Measurements from ENCODE around the gene PRSS38.

PRSS38 gene

DNA sequence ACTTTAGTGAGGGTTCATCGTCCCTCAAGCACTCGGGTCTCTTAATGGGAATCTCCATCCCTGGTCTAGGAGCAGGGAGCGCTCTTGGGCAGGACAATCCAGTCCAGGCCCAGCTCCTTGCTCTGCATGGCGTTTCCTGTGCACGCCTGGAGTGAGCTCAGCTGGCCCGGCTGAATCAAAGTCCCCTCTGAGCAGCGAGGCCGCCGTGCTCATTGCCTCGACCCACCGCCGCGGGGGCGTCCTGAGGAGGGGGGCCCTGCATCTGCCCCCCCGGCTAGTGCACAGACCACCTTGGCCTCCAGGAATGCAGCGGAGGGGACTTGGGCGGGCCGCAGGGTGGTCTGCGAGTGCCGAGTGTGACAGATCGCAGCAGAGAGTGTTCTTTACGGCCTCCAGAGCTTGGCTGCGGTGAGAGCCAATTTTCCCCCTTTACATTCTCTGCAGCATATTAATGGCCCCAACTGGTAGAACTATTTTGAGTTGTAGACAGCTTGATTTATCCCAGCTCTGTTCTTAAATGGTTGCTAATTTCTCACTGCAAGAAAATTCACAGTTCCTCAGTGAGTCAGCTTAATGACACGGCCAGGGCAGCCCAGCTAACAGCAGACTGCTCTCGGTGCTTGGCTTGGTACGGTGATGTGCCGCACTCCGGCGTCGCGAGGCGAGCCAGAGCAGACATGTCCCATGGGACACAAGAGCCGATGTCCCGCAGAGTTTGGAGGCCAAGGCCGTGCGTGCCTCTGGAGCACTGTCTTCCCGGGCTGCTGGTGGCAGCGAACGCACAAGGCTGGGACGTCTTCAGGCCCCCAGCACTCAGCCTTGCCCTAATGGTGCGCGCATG lies 40.4 kb upstream of the PRSS38 start:
- TF ChIP-seq, protein P1, sequence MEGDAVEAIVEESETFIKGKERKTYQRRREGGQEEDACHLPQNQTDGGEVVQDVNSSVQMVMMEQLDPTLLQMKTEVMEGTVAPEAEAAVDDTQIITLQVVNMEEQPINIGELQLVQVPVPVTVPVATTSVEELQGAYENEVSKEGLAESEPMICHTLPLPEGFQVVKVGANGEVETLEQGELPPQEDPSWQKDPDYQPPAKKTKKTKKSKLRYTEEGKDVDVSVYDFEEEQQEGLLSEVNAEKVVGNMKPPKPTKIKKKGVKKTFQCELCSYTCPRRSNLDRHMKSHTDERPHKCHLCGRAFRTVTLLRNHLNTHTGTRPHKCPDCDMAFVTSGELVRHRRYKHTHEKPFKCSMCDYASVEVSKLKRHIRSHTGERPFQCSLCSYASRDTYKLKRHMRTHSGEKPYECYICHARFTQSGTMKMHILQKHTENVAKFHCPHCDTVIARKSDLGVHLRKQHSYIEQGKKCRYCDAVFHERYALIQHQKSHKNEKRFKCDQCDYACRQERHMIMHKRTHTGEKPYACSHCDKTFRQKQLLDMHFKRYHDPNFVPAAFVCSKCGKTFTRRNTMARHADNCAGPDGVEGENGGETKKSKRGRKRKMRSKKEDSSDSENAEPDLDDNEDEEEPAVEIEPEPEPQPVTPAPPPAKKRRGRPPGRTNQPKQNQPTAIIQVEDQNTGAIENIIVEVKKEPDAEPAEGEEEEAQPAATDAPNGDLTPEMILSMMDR (IDR thresholded peaks at IDR 0.05; ENCODE audit: low read depth, low read length): no peak
- DNase-seq (ENCODE audit: extremely low read depth, low read depth): no peak

DNA sequence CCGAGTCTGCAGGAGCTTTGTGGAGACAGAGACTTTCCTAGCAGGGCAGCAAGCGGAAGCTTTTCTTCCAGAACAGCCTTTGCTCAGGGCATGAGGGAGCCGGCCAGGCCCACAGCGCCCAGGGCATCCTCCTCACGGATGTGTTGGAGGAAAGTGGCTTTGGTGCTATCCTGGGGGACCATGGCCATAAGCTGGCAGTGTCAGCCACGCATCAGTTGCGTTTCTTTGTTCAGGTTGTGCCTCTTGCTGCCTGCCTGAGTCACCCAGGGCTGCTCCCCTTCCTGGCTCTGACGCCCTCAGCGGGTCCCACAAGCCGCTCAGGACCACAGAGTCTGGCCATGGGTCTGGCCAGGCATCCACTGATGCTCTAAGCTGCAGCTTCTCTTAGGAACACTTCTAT lies 39.6 kb upstream of the PRSS38 start:
- no peak for DNase-seq (ENCODE audit: extremely low read depth, low read depth)
- TF ChIP-seq, protein P1 (IDR thresholded peaks at IDR 0.05; ENCODE audit: low read depth, low read length): no peak

DNA sequence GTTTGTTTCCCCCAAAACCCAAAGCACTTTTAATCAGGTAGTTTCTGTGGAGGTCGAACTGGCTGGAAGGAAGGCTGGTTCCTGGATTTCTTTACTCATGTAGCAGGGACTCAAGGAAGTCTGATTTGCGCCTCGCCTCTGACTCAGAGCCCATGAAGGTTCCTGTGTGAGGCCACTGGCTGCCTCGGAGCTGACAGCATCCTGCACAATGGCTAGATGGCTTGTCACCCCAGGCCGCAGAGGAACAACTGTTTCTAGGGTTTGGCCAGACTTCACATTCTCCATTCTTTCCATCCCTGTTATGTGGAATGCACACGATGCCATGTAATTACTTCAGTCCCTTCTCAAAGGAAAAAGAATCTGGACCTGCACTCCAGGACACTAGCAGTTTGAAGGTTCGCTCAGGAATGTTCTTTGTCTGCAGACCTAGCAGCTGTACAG lies 39.1 kb upstream of the PRSS38 start:
- TF ChIP-seq, protein P1 (IDR thresholded peaks at IDR 0.05; ENCODE audit: low read depth, low read length): no peak
- no peak for DNase-seq (ENCODE audit: extremely low read depth, low read depth)

DNA sequence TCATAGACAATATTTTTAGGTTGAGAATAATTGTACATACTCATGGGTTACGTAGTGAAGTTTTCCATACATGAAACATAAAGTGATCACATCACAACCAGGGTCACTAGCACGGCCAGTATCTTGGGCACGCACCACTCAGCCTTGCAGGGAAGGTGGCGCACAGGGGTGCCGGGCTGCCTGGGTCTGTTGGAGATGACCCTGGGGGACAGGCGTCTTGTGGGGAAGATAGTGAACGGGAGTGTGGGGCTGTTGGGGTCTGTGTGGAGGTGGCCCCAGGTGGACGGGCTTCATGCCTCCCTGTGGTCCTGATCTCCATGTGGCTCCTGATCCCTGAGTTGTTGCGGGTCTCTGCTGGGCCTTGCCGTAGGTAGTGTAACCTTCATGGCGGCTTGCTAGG lies 38.3 kb upstream of the PRSS38 start:
- DNase-seq (ENCODE audit: extremely low read depth, low read depth): no peak
- TF ChIP-seq, protein P1 (IDR thresholded peaks at IDR 0.05; ENCODE audit: low read depth, low read length): no peak

DNA sequence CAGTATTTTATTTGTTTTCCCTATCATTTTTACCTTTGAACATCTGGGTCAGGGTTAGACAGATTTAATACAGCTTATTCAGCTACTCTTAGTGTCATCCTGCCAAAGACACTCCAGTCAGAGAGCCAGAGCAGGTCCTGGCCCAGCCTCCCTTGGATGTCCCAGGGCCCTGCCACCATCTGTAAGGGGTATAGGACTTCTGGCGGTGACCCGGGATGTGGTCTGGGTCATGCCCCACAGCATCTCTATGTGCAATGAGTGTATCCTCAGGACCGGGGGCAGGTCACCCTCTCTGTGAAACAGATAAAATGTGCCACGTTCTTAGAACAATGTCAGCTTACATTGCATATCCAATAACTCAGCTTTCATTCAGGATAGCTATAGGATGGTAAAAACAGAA lies 37.8 kb upstream of the PRSS38 start:
- no peak for DNase-seq (ENCODE audit: extremely low read depth, low read depth)
- TF ChIP-seq, protein P1 (IDR thresholded peaks at IDR 0.05; ENCODE audit: low read depth, low read length): no peak

DNA sequence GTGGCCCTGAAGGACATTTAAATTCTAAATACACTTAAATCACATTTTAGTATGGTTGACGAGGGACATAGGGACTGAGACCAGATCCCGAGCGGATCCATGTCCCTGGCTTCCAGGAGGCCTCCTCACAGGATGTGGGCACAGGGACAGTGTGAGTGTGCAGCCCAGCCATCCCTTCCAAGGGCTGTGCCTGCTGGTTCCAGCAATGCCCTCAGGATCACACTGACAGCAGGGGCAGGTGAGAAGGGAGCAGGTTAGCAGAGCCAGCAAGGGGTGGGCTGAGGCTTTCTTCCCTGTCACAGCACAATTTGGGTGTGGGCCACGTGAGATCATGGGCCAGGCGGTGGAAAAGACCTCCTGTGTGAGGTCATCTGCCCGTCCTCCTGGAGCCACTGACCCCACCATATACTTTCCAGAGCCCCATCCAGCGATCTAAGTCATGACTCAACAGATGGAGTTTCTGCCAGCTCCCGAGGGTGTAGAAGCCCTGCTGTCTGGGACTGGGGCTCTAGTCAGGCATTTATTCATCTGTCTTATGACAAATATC lies 37.0 kb upstream of the PRSS38 start:
- DNase-seq (ENCODE audit: extremely low read depth, low read depth): no peak
- TF ChIP-seq, protein P1 (IDR thresholded peaks at IDR 0.05; ENCODE audit: low read depth, low read length): no peak

DNA sequence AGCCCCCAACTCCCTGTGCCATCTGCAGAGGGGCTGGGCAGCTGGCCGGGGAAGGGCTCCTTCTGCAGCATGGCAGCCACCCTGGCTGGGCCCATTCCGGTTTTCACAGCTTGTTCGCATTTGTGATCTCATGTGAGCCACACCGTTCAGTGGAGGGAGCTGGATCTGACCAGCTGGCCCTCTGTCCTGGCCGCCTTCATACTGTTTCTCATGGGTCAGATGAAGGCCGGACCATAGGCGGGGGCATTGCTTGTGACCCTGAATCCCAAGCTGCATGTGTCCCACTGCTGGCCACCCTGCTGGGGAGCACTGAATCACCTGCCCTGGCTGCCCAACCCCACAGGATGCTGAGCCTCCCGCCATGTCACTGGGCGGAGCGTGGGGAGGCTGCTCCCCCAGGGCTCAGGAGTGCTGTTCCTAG lies 36.4 kb upstream of the PRSS38 start:
- no peak for DNase-seq (ENCODE audit: extremely low read depth, low read depth)
- TF ChIP-seq, protein P1 (IDR thresholded peaks at IDR 0.05; ENCODE audit: low read depth, low read length): no peak

All from AG09319 (cell line).